Stimulated activated naive CD4-positive, alpha-beta T cell (primary cell): ENCODE data around the gene SERPINE3.

Experiments
- DNase-seq, 6 experiments: peaks; one replicate each; lab custom pipeline; 2025; lab: John Stamatoyannopoulos, UW

The SERPINE3 gene

DNA sequence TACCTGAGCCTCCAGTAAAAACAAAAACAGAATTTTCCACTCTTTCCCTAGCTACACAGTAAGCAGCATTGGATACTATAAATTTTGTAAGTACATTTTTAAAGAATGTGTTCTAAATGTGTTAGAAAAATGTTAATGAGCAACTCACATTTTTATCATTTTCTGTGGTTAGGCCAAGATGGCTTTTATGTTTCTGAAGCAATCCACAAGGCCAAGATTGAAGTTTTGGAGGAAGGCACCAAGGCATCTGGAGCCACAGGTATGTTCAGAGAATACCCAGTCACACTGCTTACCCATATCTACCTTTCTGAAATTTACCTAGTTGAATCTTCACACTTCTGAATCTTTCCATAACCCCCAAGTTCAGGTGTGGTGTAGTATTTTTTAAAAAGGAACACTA, 21.6 kb downstream of the SERPINE3 start:
- no peak for DNase-seq

DNA sequence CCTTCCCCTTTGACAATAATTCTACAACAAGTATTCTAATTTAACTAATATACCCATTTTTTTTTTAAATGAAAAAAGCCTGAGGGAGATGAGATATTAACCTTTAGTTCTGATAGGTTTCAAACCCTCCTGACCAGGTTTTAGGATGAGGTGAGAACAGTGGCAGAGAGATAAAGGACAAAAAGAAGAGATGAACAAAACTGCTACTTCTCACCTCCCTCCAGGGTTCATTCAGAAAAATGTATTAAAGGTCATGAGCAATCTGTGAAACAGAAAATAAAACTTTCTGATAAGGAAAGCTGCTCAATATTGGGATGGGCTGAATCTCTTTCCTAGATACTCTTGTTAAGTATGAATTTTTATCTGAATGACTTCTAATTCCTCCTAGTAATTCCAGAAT, 24.1 kb downstream of the SERPINE3 start:
- no peak for DNase-seq

DNA sequence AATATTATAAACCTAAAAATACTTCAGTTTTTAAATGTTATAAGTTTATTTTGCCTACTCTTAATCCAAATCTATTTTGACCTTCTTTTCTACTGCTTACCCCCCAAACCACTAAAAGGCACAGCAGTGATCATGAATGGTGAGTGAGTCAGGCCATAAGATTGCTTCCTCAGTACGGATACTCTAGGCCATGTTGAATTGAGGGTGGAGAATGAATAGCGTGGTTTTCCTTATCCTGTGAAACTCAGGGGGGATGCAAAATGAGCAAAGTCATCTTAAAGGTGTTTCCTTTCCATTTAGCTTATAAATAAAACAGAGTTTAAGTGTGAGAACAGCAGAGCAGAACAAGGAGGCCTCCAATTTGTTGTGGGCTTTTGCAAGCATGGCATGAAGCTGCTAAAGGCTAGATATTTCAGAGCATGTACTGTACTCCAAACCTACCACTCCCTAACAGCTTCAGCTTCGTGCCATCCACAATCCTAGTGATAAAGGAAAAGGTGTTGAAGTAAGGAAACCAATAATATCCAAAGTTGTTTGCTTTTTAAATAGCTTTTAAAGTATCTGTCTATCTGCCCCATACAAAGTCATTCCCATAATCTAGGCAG, 25.0 kb downstream of the SERPINE3 start:
- DNase-seq: no peak

DNA sequence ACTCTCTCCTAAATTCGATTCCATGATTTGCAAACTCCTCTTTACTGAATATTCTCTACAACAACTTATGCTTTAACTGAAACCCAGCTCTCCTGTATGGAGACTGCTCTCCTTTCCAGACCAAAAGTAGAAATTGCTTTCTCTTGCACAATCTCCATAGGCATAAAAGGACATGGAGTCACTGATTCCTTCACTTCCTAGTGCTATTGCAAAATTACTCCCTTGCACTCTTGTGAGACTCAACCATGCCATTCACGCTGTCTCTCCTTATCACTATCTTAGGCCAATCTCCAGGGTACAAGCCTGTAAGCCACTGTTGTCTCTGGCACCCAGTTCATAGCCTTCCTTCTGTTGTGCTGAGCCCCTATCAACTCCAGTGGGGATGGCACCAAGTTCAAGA, 30.6 kb downstream of the SERPINE3 start:
- no peak for DNase-seq

DNA sequence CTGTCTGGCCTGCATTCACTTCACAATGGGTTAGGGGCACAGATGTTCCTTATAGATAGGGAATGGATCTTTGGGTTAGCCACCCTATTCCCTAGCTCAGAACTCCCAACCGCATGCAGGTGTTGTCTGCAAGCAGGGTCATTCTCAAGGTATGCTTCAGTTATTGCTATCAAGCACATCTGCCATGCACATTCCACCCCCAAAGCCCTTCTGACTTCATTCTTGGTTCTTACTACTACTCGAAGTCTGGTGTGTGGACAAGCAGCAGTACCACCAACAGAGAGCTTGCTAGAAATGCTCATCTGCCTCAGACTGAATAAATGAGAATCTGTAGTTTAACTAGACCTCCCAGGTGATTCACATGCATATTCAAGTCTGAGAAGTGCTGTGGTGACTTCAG, 31.3 kb downstream of the SERPINE3 start:
- DNase-seq: no peak

DNA sequence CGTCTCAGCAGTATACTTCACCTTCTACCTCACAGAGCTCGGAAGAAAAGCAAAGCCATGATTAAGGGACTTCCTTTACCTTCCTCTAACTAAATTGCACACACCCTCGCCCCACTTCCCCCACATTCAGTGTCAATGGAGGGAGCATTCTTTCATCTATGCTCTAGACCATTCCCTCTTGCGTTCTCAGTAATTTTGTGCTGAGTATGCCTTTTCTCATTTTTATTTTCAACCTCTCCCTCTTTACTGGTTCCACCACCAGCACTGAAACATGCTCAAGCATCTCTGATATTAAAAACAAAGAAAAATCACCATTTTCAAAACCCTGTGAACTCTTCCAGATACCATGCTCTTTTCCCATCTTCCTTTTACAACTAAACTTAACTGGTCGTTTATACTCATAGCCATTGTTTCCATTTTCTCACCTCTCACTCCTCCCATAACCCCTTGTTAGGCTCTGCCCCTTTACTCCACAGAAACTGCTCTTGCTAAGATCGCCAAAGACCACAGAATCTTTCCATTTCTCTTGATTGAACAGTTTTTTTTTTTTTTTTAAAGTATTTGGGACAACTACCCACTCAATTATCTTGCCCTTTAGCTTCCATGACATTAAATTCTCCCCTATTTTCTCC, 32.4 kb downstream of the SERPINE3 start:
- DNase-seq: no peak

DNA sequence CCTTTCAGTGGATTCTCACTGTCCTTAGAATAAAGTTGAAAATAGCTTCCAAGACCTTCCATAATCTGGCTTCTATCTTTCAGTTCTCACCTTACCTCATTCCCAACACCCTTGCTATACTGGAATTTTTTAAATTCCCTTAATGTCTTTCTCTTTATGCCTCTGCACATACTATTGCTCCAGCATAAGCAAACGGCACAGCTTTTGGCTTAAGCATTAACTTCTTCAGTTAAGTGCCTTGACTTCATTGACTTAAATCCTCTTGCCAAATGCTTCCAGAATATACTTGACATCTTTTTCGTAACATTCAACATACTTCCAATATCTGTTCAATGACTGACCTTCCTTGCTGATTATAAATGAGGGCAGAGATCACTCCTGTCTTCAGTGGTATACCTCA, 34.0 kb downstream of the SERPINE3 start:
- no peak for DNase-seq

DNA sequence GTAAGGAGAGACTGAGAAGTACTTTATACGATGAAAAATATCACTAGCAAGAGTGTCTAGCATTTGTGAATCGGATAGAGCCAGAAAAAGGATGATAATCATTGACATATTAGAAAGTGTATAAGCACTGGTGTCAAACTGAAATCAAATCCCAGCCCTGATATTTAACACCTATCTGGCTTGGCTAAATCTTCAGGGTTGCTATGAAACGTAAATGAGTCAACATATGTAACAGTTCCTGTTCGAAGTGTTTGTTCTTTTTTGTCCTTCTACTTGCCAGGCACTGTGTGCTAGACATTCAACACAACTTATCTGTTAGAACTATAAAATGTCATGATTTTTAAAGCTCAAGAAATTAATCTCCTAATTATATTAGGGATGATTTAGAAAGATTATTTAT, 40.8 kb downstream of the SERPINE3 start:
- no peak for DNase-seq

DNA sequence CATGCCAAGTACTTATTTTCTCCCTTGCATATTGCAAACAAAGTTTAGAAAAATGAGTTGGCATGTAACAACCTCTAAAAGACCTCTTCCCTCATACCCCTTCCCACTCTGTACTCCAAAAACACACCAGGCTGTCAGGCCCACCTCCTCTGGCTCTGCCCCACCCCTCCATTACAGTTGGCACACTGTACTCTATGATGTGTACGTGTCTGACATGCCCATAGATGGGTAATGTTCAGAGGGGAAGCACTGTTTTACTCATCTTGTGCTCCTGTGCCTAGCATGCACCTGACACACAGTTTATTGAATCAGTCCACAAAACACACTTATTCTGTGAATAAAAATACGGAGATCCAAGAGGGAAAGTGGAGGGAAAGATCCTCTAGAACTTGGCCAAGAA, 45.6 kb downstream of the SERPINE3 start:
- no peak for DNase-seq

DNA sequence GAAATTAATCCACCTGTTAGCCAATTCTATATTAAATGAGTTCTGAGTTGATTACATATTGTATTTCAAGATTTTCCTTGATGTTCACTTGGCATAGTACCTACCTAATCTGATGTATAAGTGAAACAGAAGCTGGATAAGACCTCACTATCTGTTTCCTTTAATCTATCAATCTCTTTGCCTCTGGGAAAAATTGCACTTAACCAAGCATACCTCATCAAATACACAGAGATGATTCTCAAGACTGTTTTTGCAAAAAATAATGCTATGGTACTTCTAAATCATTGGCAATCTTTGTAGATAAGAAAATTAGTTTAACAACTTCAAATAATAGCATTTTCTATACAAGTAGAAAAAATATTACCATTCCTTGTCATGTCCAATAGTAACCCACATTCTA, 55.2 kb downstream of the SERPINE3 start:
- DNase-seq: no peak

DNA sequence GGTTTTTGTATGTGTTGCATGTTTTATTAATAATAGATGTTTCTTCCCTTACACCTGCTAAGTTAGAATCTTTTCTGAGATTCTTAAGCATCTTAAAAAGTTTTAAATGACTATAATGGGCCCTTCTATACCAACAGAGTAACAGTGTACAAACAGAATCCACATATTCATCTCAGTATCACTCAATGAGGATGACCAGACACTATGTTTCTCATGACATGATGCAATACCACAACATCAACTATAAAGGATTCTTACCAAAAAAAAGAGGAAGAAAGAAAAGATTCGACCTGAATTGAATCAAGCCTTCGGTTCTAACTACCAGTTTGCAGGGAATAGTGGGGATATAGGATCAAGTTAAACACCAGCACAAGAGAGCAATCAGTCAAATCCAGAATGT, 56.9 kb downstream of the SERPINE3 start:
- DNase-seq: no peak

DNA sequence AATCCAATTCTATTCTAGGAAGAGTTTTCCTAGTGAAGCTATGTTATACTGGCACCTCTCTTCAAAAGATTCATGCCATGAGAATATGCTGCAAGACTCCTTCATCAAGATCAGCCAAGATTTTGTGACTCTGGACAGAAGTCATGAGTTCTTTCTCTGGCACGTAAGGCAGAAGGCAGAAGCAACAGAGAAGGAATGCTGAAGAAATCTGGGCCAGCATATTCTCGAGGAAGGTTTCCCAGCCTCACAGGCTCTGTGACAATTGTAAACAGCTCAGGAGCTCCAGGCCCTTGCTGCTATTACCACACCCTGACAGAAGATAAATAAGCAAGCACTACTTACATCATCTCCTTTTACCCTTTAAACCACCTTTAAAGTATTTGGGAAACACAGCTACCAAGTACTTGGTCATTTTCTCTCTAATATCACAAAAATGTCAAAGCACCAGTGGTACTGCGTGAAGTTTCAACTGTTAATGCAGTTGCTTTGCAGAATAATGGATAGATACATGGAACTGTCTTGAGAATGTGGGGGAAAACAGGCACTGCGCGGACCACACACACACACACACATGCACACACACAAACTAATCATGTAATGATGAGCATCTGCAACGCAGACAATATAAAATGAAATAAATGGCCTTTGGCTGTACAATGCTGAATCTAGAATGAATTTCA, 57.9 kb downstream of the SERPINE3 start:
- DNase-seq: no peak

DNA sequence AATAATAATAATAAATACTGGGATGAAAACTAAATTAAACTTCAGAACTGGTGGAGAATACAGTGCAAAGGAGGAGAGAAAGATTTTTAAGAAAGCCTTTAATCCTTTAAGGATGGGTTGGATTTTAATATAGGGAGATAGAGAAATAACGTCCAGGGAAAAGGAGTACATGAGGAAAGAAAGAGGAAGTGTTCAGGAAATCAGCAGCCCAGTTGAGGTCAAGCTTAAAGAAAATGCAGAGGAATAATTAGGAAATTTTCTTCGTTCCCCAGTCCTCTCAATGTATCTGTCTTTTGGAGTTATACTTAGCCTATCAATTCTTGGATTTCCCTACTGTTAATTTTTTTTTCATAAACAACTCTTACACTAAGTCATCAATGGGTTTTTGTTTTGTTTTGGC, 65.7 kb downstream of the SERPINE3 start:
- DNase-seq: no peak

DNA sequence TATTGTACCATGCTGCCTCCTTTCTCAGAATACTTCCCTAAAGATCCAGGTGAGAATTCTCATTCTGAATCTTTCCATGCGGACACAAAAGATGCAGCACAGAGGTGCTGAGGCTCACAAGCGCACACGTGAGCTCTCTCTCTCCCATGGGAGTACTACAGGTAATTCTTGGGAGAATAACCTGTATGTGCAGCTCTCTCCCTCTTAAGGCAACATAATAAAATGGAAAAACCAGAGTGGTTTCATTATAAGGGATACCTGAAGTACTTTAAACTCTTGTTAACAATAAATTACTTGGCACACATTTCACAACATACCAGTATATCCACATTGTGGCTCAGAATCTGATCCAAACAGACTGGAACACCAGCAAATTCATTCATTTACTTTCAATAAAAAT, 72.9 kb downstream of the SERPINE3 start:
- DNase-seq: no peak
